ENCODE data around the gene TMEM61.
"Not testable (repeated sequence)": the region's sequence is repeated elsewhere in the genome, so short reads cannot be mapped to it uniquely, and the experiment has no call there.

- TF ChIP-seq EZH2phosphoT487 (IDR thresholded peaks at IDR 0.05; ENCODE audit: borderline replicate concordance, low read depth); CTCF (IDR thresholded peaks at IDR 0.05); TCF12 (IDR thresholded peaks at IDR 0.05); POLR2AphosphoS5 (IDR thresholded peaks at IDR 0.05; ENCODE audit: low read depth, low read length); IRF3 (IDR thresholded peaks at IDR 0.05; ENCODE audit: low read depth, low read length); MXI1 (IDR thresholded peaks at IDR 0.05; ENCODE audit: low read depth, low read length); CHD2 (IDR thresholded peaks at IDR 0.05; ENCODE audit: low read length, partially characterized antibody); REST (IDR thresholded peaks at IDR 0.05; ENCODE audit: low read depth, low read length): not testable (repeated sequence)
Measured at GRCh38 chr1:54938955-54939354, 41.5 kb upstream of the TMEM61 start.

All from SK-N-SH (cell line).